H9 (cell line): ENCODE results near the gene NR5A1. TPM values are rescaled to one million over a fixed set of nuclear protein-coding genes. Genes with fewer than 3 reads are reported as not detected.

Experiments used
- DNase-seq: peaks from one replicate; pipeline ENCODE4 v3.0.0-alpha.2; 2017
- H2AFZ ChIP-seq: one replicate; pipeline ENCODE4 v1.6.1; 2013; ENCODE audit warnings: mild to moderate bottlenecking, low read length, control low read depth, moderate library complexity
- H2AK5ac ChIP-seq: 2 replicates; pipeline ENCODE4 v1.6.1; 2013; ENCODE audit warnings: low read length, control low read depth, mixed read lengths; ENCODE audit not compliant: insufficient read length
- H2BK120ac ChIP-seq: one replicate; pipeline ENCODE4 v1.6.1; 2013; ENCODE audit warnings: low read depth, mild to moderate bottlenecking, low read length, control low read depth, inconsistent platforms; ENCODE audit not compliant: poor library complexity, severe bottlenecking
- H2BK12ac ChIP-seq: 2 replicates; pipeline ENCODE4 v1.6.1; 2013; ENCODE audit warnings: low read length, control low read depth, mixed read lengths, low read depth; ENCODE audit not compliant: insufficient read length
- H2BK15ac ChIP-seq: 2 replicates; pipeline ENCODE4 v1.6.1; 2013; ENCODE audit warnings: low read depth, low read length, control low read depth
- H2BK20ac ChIP-seq: one replicate; pipeline ENCODE4 v1.6.1; 2013; ENCODE audit warnings: low read depth, mild to moderate bottlenecking, low read length, control low read depth, inconsistent platforms; ENCODE audit not compliant: poor library complexity, severe bottlenecking
- H2BK5ac ChIP-seq: 2 replicates; pipeline ENCODE4 v1.6.1; 2013; ENCODE audit warnings: low read length, control low read depth, mixed read lengths; ENCODE audit not compliant: insufficient read length
- H3K14ac ChIP-seq: 2 replicates; pipeline ENCODE4 v1.6.1; 2013; ENCODE audit warnings: low read length, control low read depth; ENCODE audit not compliant: insufficient read depth
- H3K18ac ChIP-seq: 2 replicates; pipeline ENCODE4 v1.6.1; 2013; ENCODE audit warnings: low read depth, mild to moderate bottlenecking, mixed read lengths, low read length, control low read depth; ENCODE audit not compliant: insufficient read length
- H3K23ac ChIP-seq: 2 replicates; pipeline ENCODE4 v1.6.1; 2013; ENCODE audit warnings: low read length, control low read depth, mixed read lengths, low read depth; ENCODE audit not compliant: insufficient read length
- H3K23me2 ChIP-seq: 2 replicates; pipeline ENCODE4 v1.6.1; 2013; ENCODE audit warnings: low read depth, mild to moderate bottlenecking, mixed read lengths, low read length, control low read depth; ENCODE audit not compliant: insufficient read length, poor library complexity, severe bottlenecking
- H3K27ac ChIP-seq: 2 replicates; pipeline ENCODE4 v1.5.1; 2013; ENCODE audit warnings: low read length, control low read depth, mixed read lengths, low read depth; ENCODE audit not compliant: insufficient read length
- H3K27me3 ChIP-seq: 2 replicates; pipeline ENCODE4 v1.6.1; 2013; ENCODE audit warnings: low read length, control low read depth, inconsistent platforms; ENCODE audit not compliant: insufficient read depth
- H3K4ac ChIP-seq: 2 replicates; pipeline ENCODE4 v1.6.1; 2013; ENCODE audit warnings: low read depth, mild to moderate bottlenecking, control low read depth, inconsistent platforms, low read length, moderate library complexity
- H3K4me1 ChIP-seq: 2 replicates; pipeline ENCODE4 v1.6.1; 2013; ENCODE audit warnings: low read length, control low read depth, inconsistent platforms; ENCODE audit not compliant: insufficient read depth
- H3K4me2 ChIP-seq: 2 replicates; pipeline ENCODE4 v1.6.1; 2013; ENCODE audit warnings: low read length, control low read depth, mixed read lengths; ENCODE audit not compliant: insufficient read length, insufficient read depth
- H3K56ac ChIP-seq: 2 replicates; pipeline ENCODE4 v1.6.1; 2013; ENCODE audit warnings: low read depth, mild to moderate bottlenecking, mixed read lengths, low read length, control low read depth; ENCODE audit not compliant: insufficient read length
- H3K79me1 ChIP-seq: 2 replicates; pipeline ENCODE4 v1.6.1; 2013; ENCODE audit warnings: low read depth, mild to moderate bottlenecking, moderate library complexity, low read length, control low read depth, inconsistent platforms; ENCODE audit not compliant: insufficient read depth, poor library complexity, severe bottlenecking
- H3K79me2 ChIP-seq: 2 replicates; pipeline ENCODE4 v1.6.1; 2013; ENCODE audit warnings: low read length, control low read depth, inconsistent platforms; ENCODE audit not compliant: insufficient read depth
- H3K9ac ChIP-seq: 2 replicates; pipeline ENCODE4 v1.6.1; 2013; ENCODE audit warnings: low read length, control low read depth, mixed read lengths; ENCODE audit not compliant: insufficient read length; ENCODE audit errors: extremely low read depth
- H3K9me3 ChIP-seq: one replicate; pipeline ENCODE4 v1.6.1; 2013; ENCODE audit warnings: low read depth, low read length, inconsistent platforms; ENCODE audit not compliant: control insufficient read depth
- H3T11ph ChIP-seq: one replicate; pipeline ENCODE4 v1.6.1; 2013; ENCODE audit warnings: mild to moderate bottlenecking, low read length, control low read depth, inconsistent platforms
- H4K20me1 ChIP-seq: one replicate; pipeline ENCODE4 v1.6.1; 2013; ENCODE audit not compliant: control insufficient read depth, insufficient read length, insufficient read depth
- H4K5ac ChIP-seq: 2 replicates; pipeline ENCODE4 v1.6.1; 2013; ENCODE audit warnings: low read depth, mild to moderate bottlenecking, mixed read lengths, low read length, control low read depth; ENCODE audit not compliant: insufficient read length
- H4K8ac ChIP-seq: replicated peaks from 2 replicates; pipeline ENCODE4 v1.6.1; 2013; ENCODE audit warnings: low read length, control low read depth, mixed read lengths, low read depth; ENCODE audit not compliant: insufficient read length
- H4K91ac ChIP-seq: 2 replicates; pipeline ENCODE4 v1.6.1; 2013; ENCODE audit warnings: low read depth, mild to moderate bottlenecking, moderate library complexity, mixed read lengths, low read length, control low read depth; ENCODE audit not compliant: insufficient read length
- H3K27ac Mint-ChIP-seq, 3 experiments: 2 replicates in 2 of 3; 3 replicates in 1 of 3; pipeline ENCODE4 v1.8.0; 2020 to 2021; ENCODE audit warnings: mixed read lengths in 3 of 3, mild to moderate bottlenecking in 1 of 3, moderate library complexity in 1 of 3
- H3K27me3 Mint-ChIP-seq: 2 replicates; pipeline ENCODE4 v1.8.0; 2021; ENCODE audit warnings: low read depth, mild to moderate bottlenecking, moderate library complexity, mixed read lengths
- H3K36me3 Mint-ChIP-seq, 3 experiments: 2 replicates in 2 of 3; 3 replicates in 1 of 3; pipeline ENCODE4 v1.8.0; 2020 to 2021; ENCODE audit warnings: low read depth in 3 of 3, mixed read lengths in 3 of 3; ENCODE audit not compliant: insufficient read depth in 1 of 3
- H3K4me1 Mint-ChIP-seq, 2 experiments: 2 replicates each; pipeline ENCODE4 v1.8.0; 2020; ENCODE audit warnings: mixed read lengths in 2 of 2
- H3K4me3 Mint-ChIP-seq, 2 experiments: 2 replicates in 1 of 2; 3 replicates in 1 of 2; pipeline ENCODE4 v1.8.0; 2020 to 2021; ENCODE audit warnings: mild to moderate bottlenecking in 2 of 2, mixed read lengths in 2 of 2, moderate library complexity in 1 of 2
- H3K9me3 Mint-ChIP-seq, 2 experiments: 2 replicates in 1 of 2; 3 replicates in 1 of 2; pipeline ENCODE4 v1.8.0; 2020; ENCODE audit warnings: mild to moderate bottlenecking in 2 of 2, mixed read lengths in 2 of 2, moderate library complexity in 1 of 2
- WGBS: extraction: QIAGEN DNeasy Blood & Tissue Kit; methylation state at CpG from one replicate; pipeline ENCODE4 v1.1.7; 2013; ENCODE audit warnings: missing lambda C conversion rate, low lambda C conversion rate, mixed read lengths; ENCODE audit not compliant: insufficient read length; ENCODE audit errors: extremely low coverage; 5-methylcytosine and 5-hydroxymethylcytosine counted together
- total RNA-seq: library from RNA; stranded (reverse); gene quantifications from 2 replicates; pipeline ENCODE4 v1.2.1, GENCODE V29; 2021
- TF ChIP-seq, protein P1 (sequence below): fragments of 200-600 bp; sonication (generic); conservative IDR thresholded peaks from 3 replicates; pipeline ENCODE4 v1.8.0; 2021; ENCODE audit warnings: antibody characterized with exemption, mild to moderate bottlenecking

NR5A1 gene
- total RNA-seq, 1 experiment from 2014 or later = 0.37 TPM

DNA sequence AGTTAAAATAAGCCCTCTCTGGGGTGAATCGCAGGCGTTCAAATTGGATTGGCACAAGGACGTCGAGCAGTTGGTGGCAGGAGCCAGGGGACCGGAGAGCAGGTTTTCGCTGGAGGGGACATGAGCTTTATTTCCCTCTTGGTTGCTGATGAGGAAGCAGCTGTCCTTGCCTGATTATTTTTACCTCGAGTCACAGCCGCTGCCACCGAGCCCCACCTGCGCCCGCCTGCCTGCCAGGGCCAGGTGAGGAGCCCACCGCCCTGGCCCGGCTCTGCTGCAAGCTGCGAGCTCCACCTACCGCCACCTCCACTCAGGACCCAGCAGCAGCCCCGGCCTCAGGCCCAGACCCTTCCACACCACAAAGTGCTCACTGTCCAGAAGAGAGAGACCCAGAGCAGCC lies 65.9 kb downstream of the NR5A1 start:
- H3K27me3 ChIP-seq = no peaks in the 10 kb centered on the region
- TF ChIP-seq, protein P1, sequence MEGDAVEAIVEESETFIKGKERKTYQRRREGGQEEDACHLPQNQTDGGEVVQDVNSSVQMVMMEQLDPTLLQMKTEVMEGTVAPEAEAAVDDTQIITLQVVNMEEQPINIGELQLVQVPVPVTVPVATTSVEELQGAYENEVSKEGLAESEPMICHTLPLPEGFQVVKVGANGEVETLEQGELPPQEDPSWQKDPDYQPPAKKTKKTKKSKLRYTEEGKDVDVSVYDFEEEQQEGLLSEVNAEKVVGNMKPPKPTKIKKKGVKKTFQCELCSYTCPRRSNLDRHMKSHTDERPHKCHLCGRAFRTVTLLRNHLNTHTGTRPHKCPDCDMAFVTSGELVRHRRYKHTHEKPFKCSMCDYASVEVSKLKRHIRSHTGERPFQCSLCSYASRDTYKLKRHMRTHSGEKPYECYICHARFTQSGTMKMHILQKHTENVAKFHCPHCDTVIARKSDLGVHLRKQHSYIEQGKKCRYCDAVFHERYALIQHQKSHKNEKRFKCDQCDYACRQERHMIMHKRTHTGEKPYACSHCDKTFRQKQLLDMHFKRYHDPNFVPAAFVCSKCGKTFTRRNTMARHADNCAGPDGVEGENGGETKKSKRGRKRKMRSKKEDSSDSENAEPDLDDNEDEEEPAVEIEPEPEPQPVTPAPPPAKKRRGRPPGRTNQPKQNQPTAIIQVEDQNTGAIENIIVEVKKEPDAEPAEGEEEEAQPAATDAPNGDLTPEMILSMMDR = no peak
- H2BK5ac ChIP-seq = no peak overlapping the region
- no peak overlapping the region for H3K18ac ChIP-seq
- peaks cover 0 to 2% of the 10 kb centered on the region in 2 experiments; a peak in 2 of 5 replicates for H3K9me3 Mint-ChIP-seq
- H4K91ac ChIP-seq = no peak overlapping the region
- H3K4ac ChIP-seq = no peak overlapping the region
- no peak for DNase-seq
- no peak overlapping the region for H3K27ac ChIP-seq
- H3K9ac ChIP-seq = no peak overlapping the region
- no peak overlapping the region for H2BK12ac ChIP-seq
- H2AK5ac ChIP-seq = no peak overlapping the region
- H3K79me2 ChIP-seq = no peaks in the 10 kb centered on the region
- H3K4me3 Mint-ChIP-seq = no peak overlapping the region
- no peaks in the 10 kb centered on the region for H3K9me3 ChIP-seq
- no peaks in the 10 kb centered on the region for H4K20me1 ChIP-seq
- peaks cover 29% of the 10 kb centered on the region for H3K27me3 Mint-ChIP-seq
- H3K36me3 Mint-ChIP-seq = no peaks in the 10 kb centered on the region
- H3K4me1 ChIP-seq = no peaks in the 10 kb centered on the region
- no peak overlapping the region for H2AFZ ChIP-seq
- no peaks in the 10 kb centered on the region for H3K4me1 Mint-ChIP-seq
- no CpG with 5 or more reads among the region's 16 CpGs for WGBS
- H3K4me2 ChIP-seq = no peak overlapping the region
- no peak overlapping the region for H4K5ac ChIP-seq
- H3K14ac ChIP-seq = no peak overlapping the region
- no peaks in the 10 kb centered on the region for H3K79me1 ChIP-seq
- H3K23ac ChIP-seq = no peak overlapping the region
- H4K8ac ChIP-seq = no peak overlapping the region
- H3K23me2 ChIP-seq = no peaks in the 10 kb centered on the region
- no peak overlapping the region for H2BK120ac ChIP-seq
- no peak overlapping the region for H3T11ph ChIP-seq
- no peak overlapping the region for H2BK20ac ChIP-seq
- no peak overlapping the region for H2BK15ac ChIP-seq
- H3K27ac Mint-ChIP-seq = no peak overlapping the region
- H3K56ac ChIP-seq = no peak overlapping the region
